ENCODE measurements around the gene STARD3. TPM values are rescaled to one million over a fixed set of nuclear protein-coding genes. Genes with fewer than 3 reads are reported as not detected.

STARD3 gene
- polyA plus RNA-seq, 10 donors: 27.5 to 41.4 (median 31.6) TPM

- DNase-seq: no peak
Measured at GRCh38 chr17:39602533-39603303, 34.2 kb upstream of the STARD3 start.

- DNase-seq: no peak
Measured at GRCh38 chr17:39603304-39604016, 33.5 kb upstream of the STARD3 start.

- no peak for DNase-seq
Measured at GRCh38 chr17:39604911-39605491, 31.9 kb upstream of the STARD3 start.

- no peak for DNase-seq
Measured at GRCh38 chr17:39605492-39606433, 31.2 kb upstream of the STARD3 start.

DNA sequence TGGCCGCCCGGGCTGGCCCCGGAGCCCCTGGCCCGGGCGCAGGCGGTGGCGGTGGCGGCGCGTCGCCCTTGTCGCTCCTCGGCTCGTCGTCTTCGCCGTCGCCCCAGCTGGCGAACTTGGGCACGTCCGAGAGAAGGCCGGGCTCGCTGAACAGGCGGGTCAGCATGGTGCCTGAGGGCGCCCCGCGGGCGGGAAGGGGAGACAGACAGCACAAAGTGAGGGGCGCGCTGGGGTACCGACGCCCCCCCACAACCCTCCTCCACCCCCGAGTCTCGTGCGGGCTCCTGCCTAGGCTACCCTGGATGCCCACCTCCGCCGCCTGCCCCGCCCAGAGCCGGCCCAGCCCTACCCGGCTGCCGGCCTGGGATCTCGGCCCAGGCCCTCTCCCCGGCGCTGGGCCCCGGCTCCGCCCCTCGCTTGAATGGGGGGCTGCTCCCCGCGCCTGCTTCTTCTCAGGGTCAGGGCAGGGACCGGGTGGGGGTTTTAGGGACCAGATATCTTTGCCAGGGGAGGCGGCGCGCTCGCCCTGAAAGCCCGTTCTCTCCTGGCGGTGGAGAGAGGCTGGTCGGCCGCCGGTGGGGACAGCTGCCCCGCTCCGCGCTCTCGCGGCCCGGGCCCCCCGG lies 30.4 kb upstream of the STARD3 start:
- DNase-seq: peak in 1 of 3 donors; percentile 10

- peak in 1 of 3 donors; percentile 10 for DNase-seq
Measured at GRCh38 chr17:39607057-39607850, 29.7 kb upstream of the STARD3 start.

DNA sequence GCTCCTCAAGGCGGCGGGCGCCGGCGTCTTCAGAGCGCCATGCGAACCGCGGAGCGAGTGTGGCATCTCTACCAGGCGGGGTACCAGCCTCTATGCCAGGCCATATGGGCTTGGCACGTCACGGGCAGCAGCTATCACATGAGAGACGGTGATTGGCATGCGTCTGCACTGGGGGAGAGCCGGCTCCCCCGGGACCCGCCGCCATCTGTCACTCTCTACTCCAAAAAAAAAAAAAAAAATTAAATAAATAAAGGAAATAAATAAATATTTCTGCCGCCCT lies 29.2 kb upstream of the STARD3 start, which contains the start of gene NEUROD2:
Gene NEUROD2 (minus strand): TSS at position 70 of the 280 bp plus-strand sequence. CDS start 1,321 bp downstream, outside the sequence.
- DNase-seq: peak in 1 of 3 donors; percentile 2

DNA sequence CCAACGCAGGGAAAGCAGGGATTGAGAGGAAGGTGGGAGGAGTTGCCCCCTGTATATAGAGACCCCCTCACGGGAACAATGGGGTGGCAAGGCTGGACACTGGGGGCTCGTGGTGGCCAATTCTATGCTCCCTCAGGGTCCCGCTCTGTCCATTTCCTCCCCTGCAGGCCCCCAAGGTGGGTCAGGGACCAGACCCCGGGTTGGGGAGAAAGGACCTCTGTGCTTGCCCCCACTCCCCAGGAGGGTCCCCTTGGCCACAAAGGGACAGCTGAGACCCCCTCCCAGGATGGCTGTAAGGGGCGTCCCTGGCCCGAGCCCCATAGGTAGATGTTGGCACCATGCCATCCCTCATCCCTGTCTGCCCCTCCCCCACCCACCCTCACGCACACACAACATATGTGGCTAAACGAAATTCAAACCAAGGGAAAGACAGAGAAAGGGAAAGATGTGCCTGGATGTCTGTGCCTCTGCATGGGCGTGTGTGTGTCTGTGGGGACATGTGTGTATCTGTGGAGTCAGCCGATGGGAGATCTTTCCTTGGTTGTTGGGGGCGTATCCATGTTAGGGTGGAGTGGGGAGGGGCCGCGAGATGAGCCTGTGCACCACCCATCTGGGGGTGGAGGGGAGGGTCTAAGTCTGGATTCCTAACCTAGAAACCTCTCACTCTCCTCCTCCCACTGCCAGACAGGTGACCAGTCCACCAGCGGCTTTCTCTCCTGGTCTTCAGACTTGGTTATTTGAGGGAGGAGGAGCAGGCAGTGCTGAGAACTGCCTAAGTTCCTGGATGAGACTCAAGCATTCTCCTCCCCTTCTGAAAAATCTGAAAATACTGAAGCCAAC lies 28.6 kb upstream of the STARD3 start:
- DNase-seq: peak in 1 of 3 donors; percentile 4

DNA sequence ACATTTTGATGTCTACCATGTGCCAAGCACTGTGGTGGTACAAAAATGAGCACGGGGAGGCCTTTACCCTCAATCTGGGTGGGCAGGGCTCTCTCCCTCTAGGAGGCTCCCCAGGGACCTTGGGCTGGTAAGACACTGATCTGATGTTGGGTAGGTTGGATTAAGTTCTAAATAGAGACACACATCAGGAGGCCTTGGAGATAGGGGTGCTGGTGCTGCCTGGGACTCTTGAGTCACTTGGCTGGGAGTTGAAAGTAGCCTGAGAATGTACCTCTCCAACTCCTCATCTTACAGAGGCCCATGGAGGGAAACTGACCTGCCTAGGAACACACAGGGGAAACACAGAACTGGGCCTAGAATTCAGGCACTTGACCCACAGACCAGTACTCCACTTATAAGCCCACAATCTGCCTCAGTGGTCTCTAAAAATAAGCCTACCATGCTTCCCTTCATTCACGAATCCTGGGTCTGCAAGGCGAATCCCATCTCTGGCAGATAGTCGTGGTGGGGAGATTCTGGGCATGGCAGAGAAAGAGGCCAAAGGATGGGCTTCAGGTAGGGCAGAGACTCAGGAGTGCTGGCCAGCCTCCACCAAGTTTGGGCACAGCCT lies 27.4 kb upstream of the STARD3 start:
- no peak for DNase-seq

GRCh38 chr17:39611401-39612112 lies 25.4 kb upstream of the STARD3 start:
- DNase-seq: no peak

DNA sequence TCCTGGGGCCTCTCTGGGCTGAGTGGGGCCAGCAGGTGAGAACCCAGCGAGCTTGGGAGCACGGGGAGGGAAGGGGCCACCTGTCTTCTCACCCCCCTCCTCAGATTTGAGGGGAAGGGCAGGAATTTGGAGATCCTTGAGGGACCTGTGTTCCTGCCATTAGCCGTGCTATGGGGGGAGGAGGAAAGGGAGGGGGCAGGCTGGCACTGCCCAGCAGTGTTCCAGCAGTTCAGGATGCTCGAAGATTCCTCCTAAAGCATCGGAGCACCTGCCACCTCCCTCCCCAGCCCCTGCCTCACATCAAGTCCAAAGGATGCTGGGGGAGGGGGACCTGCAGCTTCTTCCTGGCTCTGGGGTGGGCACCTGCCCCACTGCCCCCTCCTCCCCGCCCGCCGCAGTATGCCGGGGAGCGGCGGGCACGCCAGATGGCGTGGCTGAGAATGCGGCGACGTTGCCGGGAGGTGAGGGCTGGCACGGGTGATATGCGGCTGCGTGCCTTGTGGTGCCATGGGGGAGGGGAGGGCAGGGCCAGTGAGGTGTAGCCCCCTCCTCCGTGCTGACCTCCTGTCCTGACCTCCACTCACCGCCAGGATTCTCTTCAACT lies 24.6 kb upstream of the STARD3 start:
- DNase-seq: no peak

DNA sequence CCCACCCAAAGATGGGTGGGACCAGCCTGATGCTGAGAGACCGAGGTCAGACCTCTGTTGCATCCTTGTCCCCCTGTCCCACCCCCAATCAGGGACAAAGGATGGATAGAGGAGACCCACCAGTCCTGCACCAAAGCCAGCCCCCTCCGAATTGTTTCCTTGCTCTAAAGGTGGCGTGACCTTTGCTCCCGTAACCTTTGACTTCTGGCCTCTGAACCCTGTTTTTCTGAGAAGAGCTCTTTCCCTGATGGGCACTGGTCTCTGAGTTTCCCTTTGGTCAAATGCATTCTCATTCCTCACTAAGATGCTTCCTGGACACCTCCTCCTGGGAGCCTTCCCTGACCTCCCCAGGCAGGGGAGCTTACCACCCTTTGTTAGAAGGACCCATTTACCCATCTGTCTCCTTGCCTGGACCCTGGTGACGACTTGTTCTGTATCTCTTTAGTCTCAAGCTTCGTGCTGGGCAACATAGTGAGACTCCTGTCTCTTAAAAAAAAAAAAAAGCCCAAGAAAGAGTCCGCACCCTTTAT lies 23.9 kb upstream of the STARD3 start:
- DNase-seq: no peak

DNA sequence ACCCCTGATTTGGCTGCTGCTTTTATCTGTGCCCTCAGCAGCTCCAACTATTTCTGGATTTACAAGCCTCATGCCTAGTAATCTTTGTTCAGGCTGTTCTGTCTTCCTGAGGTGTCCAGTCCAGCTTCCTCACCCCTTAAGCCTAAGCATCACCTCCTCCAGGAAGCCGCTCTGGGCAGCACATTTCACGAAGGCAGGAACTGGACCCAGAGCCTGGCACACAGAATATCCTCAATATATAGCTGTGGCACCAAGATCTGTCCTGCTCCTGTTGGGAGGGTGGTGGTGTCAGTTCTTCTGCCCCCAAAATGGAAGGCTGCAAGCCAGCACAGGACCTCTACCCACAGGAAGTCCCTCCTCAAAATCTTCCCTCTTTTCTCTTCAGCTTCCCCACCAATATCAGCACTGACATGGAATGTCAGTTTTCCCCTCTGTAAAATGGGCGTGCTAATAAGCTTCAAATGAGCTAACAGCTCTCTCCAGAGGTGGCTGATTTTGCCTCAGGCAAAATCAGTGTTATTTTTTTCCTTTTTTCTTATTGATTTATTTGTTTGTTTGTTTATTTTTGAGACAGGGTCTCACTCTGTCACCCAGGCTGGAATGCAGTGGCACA lies 22.3 kb upstream of the STARD3 start:
- no peak for DNase-seq

- no peak for DNase-seq
Measured at GRCh38 chr17:39615434-39615833, 21.5 kb upstream of the STARD3 start.

- no peak for DNase-seq
Measured at GRCh38 chr17:39617100-39617445, 19.9 kb upstream of the STARD3 start.

- peak in 1 of 3 donors; percentile 49 for DNase-seq
Measured at GRCh38 chr17:39617446-39618245, 19.3 kb upstream of the STARD3 start.
